ENCODE measurements around the gene NKAIN2.

NKAIN2 gene

GRCh38 chr6:124679387-124679786 lies 875.7 kb downstream of the NKAIN2 start:
- no peak overlapping the region for H3K4me3 ChIP-seq (ENCODE audit: low read depth, low read length)
- DNase-seq (ENCODE audit: low read depth) = no peak
- in situ Hi-C loops (cut with HindIII; ENCODE audit: low sequenced_read_pairs) = no loop called here
- TF ChIP-seq CTCF (IDR thresholded peaks at IDR 0.05; ENCODE audit: low read depth, low read length, missing control alignments) = no peak

GRCh38 chr6:124682751-124683150 lies 879.1 kb downstream of the NKAIN2 start:
- TF ChIP-seq CTCF (IDR thresholded peaks at IDR 0.05; ENCODE audit: low read depth, low read length, missing control alignments) = no peak
- in situ Hi-C loops (cut with HindIII; ENCODE audit: low sequenced_read_pairs) = no loop called here
- no peak for DNase-seq (ENCODE audit: low read depth)

GRCh38 chr6:124683507-124683906 lies 879.8 kb downstream of the NKAIN2 start:
- no peak for TF ChIP-seq CTCF (IDR thresholded peaks at IDR 0.05; ENCODE audit: low read depth, low read length, missing control alignments)
- H3K4me3 ChIP-seq (ENCODE audit: low read depth, low read length) = no peak overlapping the region
- in situ Hi-C loops (cut with HindIII; ENCODE audit: low sequenced_read_pairs) = no loop called here
- DNase-seq (ENCODE audit: low read depth) = no peak

More at GRCh38 chr6:124682751-124683150, 879.1 kb downstream of the NKAIN2 start:
- H3K4me3 ChIP-seq (ENCODE audit: low read depth, low read length) = no peak overlapping the region

- no peak for TF ChIP-seq CTCF (IDR thresholded peaks at IDR 0.05; ENCODE audit: low read depth, low read length, missing control alignments)
- no peak overlapping the region for H3K4me3 ChIP-seq (ENCODE audit: low read depth, low read length)
- DNase-seq (ENCODE audit: low read depth) = no peak
- in situ Hi-C loops (cut with HindIII; ENCODE audit: low sequenced_read_pairs) = no loop called here
Observed at GRCh38 chr6:124684621-124685020, 881.0 kb downstream of the NKAIN2 start.

GRCh38 chr6:124688369-124688768 lies 884.7 kb downstream of the NKAIN2 start:
- in situ Hi-C loops (cut with HindIII; ENCODE audit: low sequenced_read_pairs) = no loop called here
- no peak overlapping the region for H3K4me3 ChIP-seq (ENCODE audit: low read depth, low read length)
- no peak for DNase-seq (ENCODE audit: low read depth)
- no peak for TF ChIP-seq CTCF (IDR thresholded peaks at IDR 0.05; ENCODE audit: low read depth, low read length, missing control alignments)

GRCh38 chr6:124694139-124694705 lies 890.6 kb downstream of the NKAIN2 start:
- in situ Hi-C loops (cut with HindIII; ENCODE audit: low sequenced_read_pairs) = no loop called here
- no peak for TF ChIP-seq CTCF (IDR thresholded peaks at IDR 0.05; ENCODE audit: low read depth, low read length, missing control alignments)
- DNase-seq (ENCODE audit: low read depth) = no peak
- H3K4me3 ChIP-seq (ENCODE audit: low read depth, low read length) = no peak overlapping the region
